Ishikawa (cell line): ENCODE data around the gene NCKAP5L.

Experiments used
- CREB1 ChIP-seq: IDR thresholded peaks from 2 replicates; pipeline ENCODE4 v1.6.1; 2012; ENCODE audit warnings: low read depth
- EGR1 ChIP-seq: IDR thresholded peaks from 2 replicates; pipeline ENCODE4 v1.6.1; 2012
- EP300 ChIP-seq: IDR thresholded peaks from 2 replicates; pipeline ENCODE4 v1.6.1; 2012; ENCODE audit warnings: borderline replicate concordance
- FOXM1 ChIP-seq: IDR thresholded peaks from 2 replicates; pipeline ENCODE4 v1.6.1; 2012; ENCODE audit warnings: low read depth, borderline replicate concordance
- RAD21 ChIP-seq: IDR thresholded peaks from 2 replicates; pipeline ENCODE4 v1.6.1; 2012; ENCODE audit warnings: low read depth
- TAF1 ChIP-seq: IDR thresholded peaks from 2 replicates; pipeline ENCODE4 v1.6.1; 2012; ENCODE audit warnings: low read depth, mild to moderate bottlenecking
- ZBTB7A ChIP-seq: IDR thresholded peaks from 2 replicates; pipeline ENCODE4 v1.6.1; 2012; ENCODE audit warnings: low read depth
- TF ChIP-seq, protein P1 (sequence below): IDR thresholded peaks from 2 replicates; pipeline ENCODE4 v1.6.1; 2012; ENCODE audit warnings: low read depth, mild to moderate bottlenecking
- TF ChIP-seq, protein P2 (sequence below): IDR thresholded peaks from 2 replicates; pipeline ENCODE4 v1.6.1; 2012

DNA sequence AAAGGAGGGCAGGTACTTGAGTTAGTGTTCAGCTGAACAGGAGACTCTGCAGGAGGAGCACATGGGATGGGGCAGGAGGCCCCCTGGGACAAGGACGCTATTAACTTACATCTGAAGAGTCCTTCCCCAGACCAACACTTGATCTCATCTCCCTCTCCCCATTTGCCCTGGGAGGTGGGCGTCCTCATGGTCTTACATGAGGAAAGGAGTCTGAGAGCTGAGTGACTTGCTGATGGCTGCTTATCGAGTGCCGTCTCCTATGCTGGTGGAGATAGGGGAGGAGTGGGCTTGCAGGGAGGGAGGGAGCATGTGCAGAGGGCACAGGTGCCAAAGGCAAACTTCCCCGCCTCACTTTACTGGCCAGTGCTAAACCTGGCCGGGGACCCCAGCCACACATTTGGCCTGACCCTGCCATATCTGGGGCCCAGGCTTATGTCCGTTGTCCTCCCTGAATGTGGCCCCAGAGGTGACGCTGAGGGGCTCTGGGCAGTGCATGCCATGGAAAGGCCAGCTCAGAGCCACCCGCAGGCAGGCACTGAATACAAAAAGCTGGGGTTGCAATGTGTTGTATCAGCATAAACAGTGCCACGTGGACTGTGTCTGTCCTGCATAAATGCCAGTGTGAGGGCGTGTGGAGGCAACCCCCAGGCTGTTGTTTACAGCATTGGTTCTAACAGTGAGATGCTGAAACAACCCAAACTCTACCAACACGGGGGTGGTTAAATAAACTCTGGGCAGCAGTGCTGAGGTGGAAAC, 46.1 kb upstream of the NCKAP5L start:
- TF ChIP-seq CREB1 = no peak
- TF ChIP-seq TAF1 = no peak
- no peak for TF ChIP-seq FOXM1
- TF ChIP-seq, protein P1, sequence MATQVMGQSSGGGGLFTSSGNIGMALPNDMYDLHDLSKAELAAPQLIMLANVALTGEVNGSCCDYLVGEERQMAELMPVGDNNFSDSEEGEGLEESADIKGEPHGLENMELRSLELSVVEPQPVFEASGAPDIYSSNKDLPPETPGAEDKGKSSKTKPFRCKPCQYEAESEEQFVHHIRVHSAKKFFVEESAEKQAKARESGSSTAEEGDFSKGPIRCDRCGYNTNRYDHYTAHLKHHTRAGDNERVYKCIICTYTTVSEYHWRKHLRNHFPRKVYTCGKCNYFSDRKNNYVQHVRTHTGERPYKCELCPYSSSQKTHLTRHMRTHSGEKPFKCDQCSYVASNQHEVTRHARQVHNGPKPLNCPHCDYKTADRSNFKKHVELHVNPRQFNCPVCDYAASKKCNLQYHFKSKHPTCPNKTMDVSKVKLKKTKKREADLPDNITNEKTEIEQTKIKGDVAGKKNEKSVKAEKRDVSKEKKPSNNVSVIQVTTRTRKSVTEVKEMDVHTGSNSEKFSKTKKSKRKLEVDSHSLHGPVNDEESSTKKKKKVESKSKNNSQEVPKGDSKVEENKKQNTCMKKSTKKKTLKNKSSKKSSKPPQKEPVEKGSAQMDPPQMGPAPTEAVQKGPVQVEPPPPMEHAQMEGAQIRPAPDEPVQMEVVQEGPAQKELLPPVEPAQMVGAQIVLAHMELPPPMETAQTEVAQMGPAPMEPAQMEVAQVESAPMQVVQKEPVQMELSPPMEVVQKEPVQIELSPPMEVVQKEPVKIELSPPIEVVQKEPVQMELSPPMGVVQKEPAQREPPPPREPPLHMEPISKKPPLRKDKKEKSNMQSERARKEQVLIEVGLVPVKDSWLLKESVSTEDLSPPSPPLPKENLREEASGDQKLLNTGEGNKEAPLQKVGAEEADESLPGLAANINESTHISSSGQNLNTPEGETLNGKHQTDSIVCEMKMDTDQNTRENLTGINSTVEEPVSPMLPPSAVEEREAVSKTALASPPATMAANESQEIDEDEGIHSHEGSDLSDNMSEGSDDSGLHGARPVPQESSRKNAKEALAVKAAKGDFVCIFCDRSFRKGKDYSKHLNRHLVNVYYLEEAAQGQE = no peak
- TF ChIP-seq EP300 = no peak
- TF ChIP-seq RAD21 = no peak
- TF ChIP-seq, protein P2, sequence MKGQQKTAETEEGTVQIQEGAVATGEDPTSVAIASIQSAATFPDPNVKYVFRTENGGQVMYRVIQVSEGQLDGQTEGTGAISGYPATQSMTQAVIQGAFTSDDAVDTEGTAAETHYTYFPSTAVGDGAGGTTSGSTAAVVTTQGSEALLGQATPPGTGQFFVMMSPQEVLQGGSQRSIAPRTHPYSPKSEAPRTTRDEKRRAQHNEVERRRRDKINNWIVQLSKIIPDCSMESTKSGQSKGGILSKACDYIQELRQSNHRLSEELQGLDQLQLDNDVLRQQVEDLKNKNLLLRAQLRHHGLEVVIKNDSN = no peak
- TF ChIP-seq EGR1 = no peak
- TF ChIP-seq ZBTB7A = no peak
